Transverse colon (tissue), 4 donors: Measurements from ENCODE around the gene PRKG1.

Experiments used
- POLR2A ChIP-seq: fragments of 450-650 bp; IDR thresholded peaks from one replicate; pipeline ENCODE4 v1.6.1; 2016; ENCODE audit warnings: antibody characterized with exemption, mild to moderate bottlenecking, moderate library complexity
- POLR2AphosphoS5 ChIP-seq, 3 donors: sonication (generic); formaldehyde crosslinking; IDR thresholded peaks; one replicate each; pipeline ENCODE4 v1.6.1; 2016; ENCODE audit warnings: antibody characterized with exemption in 3 of 3
- TF ChIP-seq, protein P1 (sequence below), 5 experiments: fragments of 200-600 bp in 3 of 5; fragments of 450-650 bp in 2 of 5; sonication (generic) in 3 of 5; IDR thresholded peaks; 1 replicate in 2 of 5; 2 replicates in 3 of 5; pipeline ENCODE4 v1.5.1; 2016 to 2017; ENCODE audit warnings: antibody characterized with exemption in 5 of 5, inconsistent platforms in 3 of 5, mild to moderate bottlenecking in 2 of 5, moderate library complexity in 1 of 5

- TF ChIP-seq, protein P1, sequence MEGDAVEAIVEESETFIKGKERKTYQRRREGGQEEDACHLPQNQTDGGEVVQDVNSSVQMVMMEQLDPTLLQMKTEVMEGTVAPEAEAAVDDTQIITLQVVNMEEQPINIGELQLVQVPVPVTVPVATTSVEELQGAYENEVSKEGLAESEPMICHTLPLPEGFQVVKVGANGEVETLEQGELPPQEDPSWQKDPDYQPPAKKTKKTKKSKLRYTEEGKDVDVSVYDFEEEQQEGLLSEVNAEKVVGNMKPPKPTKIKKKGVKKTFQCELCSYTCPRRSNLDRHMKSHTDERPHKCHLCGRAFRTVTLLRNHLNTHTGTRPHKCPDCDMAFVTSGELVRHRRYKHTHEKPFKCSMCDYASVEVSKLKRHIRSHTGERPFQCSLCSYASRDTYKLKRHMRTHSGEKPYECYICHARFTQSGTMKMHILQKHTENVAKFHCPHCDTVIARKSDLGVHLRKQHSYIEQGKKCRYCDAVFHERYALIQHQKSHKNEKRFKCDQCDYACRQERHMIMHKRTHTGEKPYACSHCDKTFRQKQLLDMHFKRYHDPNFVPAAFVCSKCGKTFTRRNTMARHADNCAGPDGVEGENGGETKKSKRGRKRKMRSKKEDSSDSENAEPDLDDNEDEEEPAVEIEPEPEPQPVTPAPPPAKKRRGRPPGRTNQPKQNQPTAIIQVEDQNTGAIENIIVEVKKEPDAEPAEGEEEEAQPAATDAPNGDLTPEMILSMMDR (IDR thresholded peaks at IDR 0.05) = no peak
- TF ChIP-seq POLR2AphosphoS5 (IDR thresholded peaks at IDR 0.05) (no peak), POLR2A (no peak)
Measured at GRCh38 chr10:51897560-51897959, 823.3 kb downstream of the PRKG1 start.
